Measurements from ENCODE around the gene AHCYL2.

DNA sequence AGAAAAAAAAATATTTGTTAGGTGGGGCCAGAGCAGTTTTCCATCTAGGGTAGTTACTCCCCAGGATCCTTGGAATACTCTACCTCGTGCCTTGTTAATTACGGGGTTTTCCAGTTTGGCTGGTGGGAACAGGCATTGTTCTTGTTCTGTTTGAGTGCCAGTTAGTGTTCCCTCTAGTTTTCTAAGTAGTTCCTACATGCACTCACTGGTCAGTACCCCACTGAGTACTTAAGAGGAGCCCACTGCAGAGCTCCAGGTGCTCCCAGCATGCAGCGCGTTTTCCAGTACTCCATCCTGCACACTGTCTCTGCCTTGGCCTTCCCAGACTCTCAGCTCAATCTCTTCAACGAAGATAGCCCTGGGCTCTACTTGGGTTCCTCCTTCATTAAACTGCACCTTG lies 58.0 kb downstream of the AHCYL2 start:
- TF ChIP-seq, protein P1, sequence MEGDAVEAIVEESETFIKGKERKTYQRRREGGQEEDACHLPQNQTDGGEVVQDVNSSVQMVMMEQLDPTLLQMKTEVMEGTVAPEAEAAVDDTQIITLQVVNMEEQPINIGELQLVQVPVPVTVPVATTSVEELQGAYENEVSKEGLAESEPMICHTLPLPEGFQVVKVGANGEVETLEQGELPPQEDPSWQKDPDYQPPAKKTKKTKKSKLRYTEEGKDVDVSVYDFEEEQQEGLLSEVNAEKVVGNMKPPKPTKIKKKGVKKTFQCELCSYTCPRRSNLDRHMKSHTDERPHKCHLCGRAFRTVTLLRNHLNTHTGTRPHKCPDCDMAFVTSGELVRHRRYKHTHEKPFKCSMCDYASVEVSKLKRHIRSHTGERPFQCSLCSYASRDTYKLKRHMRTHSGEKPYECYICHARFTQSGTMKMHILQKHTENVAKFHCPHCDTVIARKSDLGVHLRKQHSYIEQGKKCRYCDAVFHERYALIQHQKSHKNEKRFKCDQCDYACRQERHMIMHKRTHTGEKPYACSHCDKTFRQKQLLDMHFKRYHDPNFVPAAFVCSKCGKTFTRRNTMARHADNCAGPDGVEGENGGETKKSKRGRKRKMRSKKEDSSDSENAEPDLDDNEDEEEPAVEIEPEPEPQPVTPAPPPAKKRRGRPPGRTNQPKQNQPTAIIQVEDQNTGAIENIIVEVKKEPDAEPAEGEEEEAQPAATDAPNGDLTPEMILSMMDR (IDR thresholded peaks at IDR 0.05): no peak
- TF ChIP-seq EZH2 (IDR thresholded peaks at IDR 0.05; ENCODE audit: borderline replicate concordance, insufficient read depth, low read depth, low read length, poor library complexity, severe bottlenecking): no peak

Measured in B cell (primary cell).